ENCODE results near the gene DCAKD. TPM values are rescaled to one million over a fixed set of nuclear protein-coding genes. Genes with fewer than 3 reads are reported as not detected.

The DCAKD gene
- total and polyA plus RNA-seq, 2 of the 8 experiments (the other 6 are each of a cell fraction or from before 2014, with no cell fraction given): 35.6 to 52.9 TPM

DNA sequence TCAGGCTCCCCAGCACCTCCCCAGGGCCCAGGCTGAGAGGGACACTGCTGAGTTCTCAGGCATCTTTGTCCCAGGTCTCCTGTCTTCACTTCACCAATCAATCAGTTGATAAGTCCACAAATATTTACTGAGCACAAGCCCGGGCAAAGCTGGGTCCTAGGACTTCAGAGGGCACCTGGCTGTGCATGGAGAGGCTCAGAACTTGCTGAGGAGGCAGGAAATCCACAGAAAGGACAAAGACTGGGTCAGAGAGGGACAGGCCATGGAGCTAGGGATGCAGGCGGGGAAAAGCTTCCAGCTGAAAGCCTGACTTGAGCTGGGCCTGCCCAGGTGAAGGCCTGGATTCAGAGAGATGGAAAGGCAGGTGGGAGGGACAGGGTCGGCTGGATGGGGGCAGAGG lies 50.1 kb downstream of the DCAKD start (continued):
- TF ChIP-seq, protein P1, sequence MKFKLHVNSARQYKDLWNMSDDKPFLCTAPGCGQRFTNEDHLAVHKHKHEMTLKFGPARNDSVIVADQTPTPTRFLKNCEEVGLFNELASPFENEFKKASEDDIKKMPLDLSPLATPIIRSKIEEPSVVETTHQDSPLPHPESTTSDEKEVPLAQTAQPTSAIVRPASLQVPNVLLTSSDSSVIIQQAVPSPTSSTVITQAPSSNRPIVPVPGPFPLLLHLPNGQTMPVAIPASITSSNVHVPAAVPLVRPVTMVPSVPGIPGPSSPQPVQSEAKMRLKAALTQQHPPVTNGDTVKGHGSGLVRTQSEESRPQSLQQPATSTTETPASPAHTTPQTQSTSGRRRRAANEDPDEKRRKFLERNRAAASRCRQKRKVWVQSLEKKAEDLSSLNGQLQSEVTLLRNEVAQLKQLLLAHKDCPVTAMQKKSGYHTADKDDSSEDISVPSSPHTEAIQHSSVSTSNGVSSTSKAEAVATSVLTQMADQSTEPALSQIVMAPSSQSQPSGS (IDR thresholded peaks at IDR 0.05; ENCODE audit: low read length): no peak
- no peak for TF ChIP-seq YY1 (IDR thresholded peaks at IDR 0.05; ENCODE audit: low read depth, low read length)
- no peak for TF ChIP-seq RAD21 (IDR thresholded peaks at IDR 0.05 in 1 of 2, conservative IDR thresholded peaks at IDR 0.05 in 1 of 2; ENCODE audit: low read depth in 2 of 2, low read length in 2 of 2)
- no peak for TF ChIP-seq BACH1 (IDR thresholded peaks at IDR 0.05; ENCODE audit: low read length)
- TF ChIP-seq EP300 (IDR thresholded peaks at IDR 0.05; ENCODE audit: borderline replicate concordance in 1 of 2, low read depth in 2 of 2, low read length in 2 of 2): no peak
- no peak for TF ChIP-seq CHD7 (IDR thresholded peaks at IDR 0.05; ENCODE audit: insufficient replicate concordance, low read length)
- no peak for TF ChIP-seq RBBP5 (IDR thresholded peaks at IDR 0.05; ENCODE audit: borderline replicate concordance, low read depth, low read length)
- no peak for TF ChIP-seq MAX (IDR thresholded peaks at IDR 0.05)
- TF ChIP-seq PHF8 (conservative IDR thresholded peaks at IDR 0.05; ENCODE audit: low read depth, low read length): no peak
